DMS 273 treated with DMSO at 0.1 percent for 48 hours (cell line): ENCODE results near the gene ATP2B3.

Experiments
- DNase-seq: peaks from one replicate; lab custom pipeline; 2025; lab: John Stamatoyannopoulos, UW

The ATP2B3 gene

GRCh38 chrX:153537526-153538295 lies 20.3 kb downstream of the ATP2B3 start:
- peak; percentile 84 for DNase-seq

DNA sequence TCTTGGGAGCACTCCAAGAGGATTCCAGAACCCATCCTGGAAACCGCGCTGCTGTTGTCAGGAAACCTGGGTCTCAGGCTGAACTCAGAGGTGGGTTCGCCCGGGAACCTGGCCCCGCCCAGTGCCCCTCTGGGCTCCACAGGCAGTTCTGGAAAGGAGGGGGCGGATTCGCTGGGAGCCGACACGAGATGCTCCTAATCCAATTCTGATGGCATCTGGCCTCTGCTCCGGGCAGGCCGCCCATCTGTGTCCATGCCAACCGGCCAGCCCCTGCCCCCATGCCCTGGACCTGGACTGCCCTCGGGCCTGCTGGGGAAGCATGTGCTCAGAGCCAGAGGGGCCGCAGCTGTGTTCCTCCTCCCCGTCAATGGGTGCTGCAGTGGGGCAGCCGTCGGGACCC lies 21.0 kb downstream of the ATP2B3 start:
- DNase-seq, result no peak

GRCh38 chrX:153539171-153539978 lies 21.9 kb downstream of the ATP2B3 start:
- peak; percentile 28 for DNase-seq

- DNase-seq, result no peak
Observed at GRCh38 chrX:153539979-153540358, 22.5 kb downstream of the ATP2B3 start.

GRCh38 chrX:153544727-153545126 lies 27.3 kb downstream of the ATP2B3 start:
- DNase-seq, result no peak

- DNase-seq, result no peak
Observed at GRCh38 chrX:153546386-153546785, 28.9 kb downstream of the ATP2B3 start.

GRCh38 chrX:153547195-153547594 lies 29.8 kb downstream of the ATP2B3 start:
- DNase-seq, result no peak

- no peak for DNase-seq
Observed at GRCh38 chrX:153549231-153549630, 31.8 kb downstream of the ATP2B3 start.

- DNase-seq, result no peak
Observed at GRCh38 chrX:153549807-153550206, 32.4 kb downstream of the ATP2B3 start.

DNA sequence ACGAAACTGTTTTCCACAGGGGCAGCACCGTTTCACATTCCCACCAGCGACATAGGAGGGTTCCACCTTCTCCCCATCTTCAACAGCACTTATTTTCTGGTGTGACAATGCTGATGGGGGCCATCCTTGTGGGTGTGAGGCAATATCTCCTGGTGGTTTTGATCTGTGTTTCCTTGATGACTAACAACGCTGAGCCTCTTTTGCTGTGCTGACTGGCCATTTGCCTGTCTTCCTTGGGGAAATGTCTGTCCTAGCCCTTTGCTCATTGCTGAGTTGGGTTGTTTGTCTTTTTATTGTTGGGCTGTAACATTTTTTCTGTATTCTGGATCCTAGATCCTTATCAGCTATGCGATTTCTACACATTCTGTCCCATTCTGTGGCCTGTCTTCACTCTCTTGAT lies 33.7 kb downstream of the ATP2B3 start:
- no peak for DNase-seq

DNA sequence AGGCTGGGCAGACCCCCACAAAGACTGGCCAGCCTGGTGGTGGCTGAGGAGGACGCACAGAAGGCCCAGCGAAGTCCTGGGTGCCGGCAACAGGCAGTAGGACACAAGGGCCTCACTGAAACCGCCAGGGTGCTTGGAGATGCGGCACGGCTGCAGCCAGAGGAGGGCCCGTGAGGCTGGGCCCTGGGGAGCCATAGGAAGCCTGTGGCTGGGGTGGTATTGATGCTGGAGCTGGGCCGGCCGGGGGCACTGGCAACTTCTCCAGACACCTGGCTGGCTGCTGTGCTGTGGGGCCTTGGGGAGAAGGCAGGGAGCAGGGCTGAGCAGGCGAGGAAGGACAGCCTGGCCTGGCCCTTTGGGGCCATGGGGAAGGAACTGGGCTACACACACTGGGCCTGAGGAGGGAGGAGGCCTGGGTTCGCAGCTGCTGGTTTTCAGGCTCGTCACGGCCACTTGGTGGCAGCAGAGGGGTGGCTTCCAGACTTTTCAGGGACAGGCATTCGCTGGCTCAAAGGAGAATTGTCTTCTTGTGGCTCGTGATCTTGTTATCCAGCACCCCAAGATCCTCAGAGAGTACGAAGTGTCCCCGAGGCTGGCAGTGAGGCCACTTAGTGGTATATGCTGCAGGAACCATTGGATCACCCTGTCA lies 37.2 kb downstream of the ATP2B3 start:
- DNase-seq, result peak; percentile 41

- DNase-seq, result peak; percentile 62
Observed at GRCh38 chrX:153556767-153557166, 39.3 kb downstream of the ATP2B3 start.

- no peak for DNase-seq
Observed at GRCh38 chrX:153557618-153558355, 40.3 kb downstream of the ATP2B3 start.

DNA sequence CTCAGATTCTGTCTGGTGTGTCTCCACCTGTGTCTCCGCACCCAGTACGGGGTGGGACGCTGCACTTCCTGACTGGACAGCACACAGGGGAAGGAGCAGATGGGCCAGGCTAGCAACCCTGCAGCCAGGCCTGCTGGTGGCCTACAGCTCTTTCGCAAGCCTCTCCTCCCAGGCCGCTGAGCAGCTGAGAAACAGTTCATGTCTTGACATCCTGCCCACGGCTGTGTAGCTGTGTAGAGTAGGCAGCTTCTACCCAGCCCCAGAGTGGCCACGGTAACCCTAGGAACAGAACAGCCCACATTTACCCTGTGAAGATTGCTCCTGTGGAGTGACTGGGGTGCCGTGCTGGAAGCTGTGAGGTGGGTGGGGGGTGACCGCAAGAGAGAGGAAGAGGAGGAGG lies 42.6 kb downstream of the ATP2B3 start:
- DNase-seq, result no peak

- DNase-seq, result no peak
Observed at GRCh38 chrX:153560466-153560865, 43.0 kb downstream of the ATP2B3 start.

- DNase-seq, result no peak
Observed at GRCh38 chrX:153561337-153561736, 43.9 kb downstream of the ATP2B3 start.

DNA sequence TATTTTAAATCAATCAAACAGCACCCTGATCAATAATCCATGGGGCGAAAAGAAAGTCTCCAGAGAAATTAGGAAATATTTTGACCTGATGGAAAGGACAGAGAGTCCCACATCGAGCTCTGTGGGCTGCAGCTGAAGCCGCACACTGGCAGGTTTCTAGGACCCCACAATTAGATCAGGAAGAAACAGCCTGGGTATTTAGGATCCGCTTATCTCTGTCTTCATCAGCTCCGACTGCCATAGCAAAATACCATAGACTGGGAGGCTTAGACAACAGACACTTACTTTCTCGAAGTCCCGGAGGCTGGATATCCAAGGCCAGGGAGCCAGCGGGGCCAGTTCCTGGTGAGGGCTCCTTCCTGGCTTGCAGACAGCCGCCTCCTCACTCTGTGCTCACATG lies 45.1 kb downstream of the ATP2B3 start:
- no peak for DNase-seq

GRCh38 chrX:153564047-153564606 lies 46.7 kb downstream of the ATP2B3 start:
- DNase-seq, result no peak

GRCh38 chrX:153565996-153566580 lies 48.6 kb downstream of the ATP2B3 start:
- no peak for DNase-seq

GRCh38 chrX:153568451-153569011 lies 51.1 kb downstream of the ATP2B3 start:
- no peak for DNase-seq

GRCh38 chrX:153569475-153569874 lies 52.0 kb downstream of the ATP2B3 start:
- DNase-seq, result no peak
